Immature natural killer cell (primary cell): ENCODE measurements around the gene CEP131. TPM values are rescaled to one million over a fixed set of nuclear protein-coding genes. Genes with fewer than 3 reads are reported as not detected.
A peak's percentile ranks its signal among the peaks of the same experiment; 100 is the strongest.
"Not testable (repeated sequence)": the region's sequence is repeated elsewhere in the genome, so short reads cannot be mapped to it uniquely, and the experiment has no call there.

ENCODE experiments used
- DNase-seq, 3 donors: peaks; one replicate each; pipeline ENCODE4 v3.0.0; 2022; ENCODE audit warnings: mixed read lengths in 1 of 3
- H3K27ac Mint-ChIP-seq, 6 donors: one replicate each; pipeline ENCODE4 v1.8.0; 2020; ENCODE audit warnings: mixed read lengths in 6 of 6, mild to moderate bottlenecking in 5 of 6, inconsistent platforms in 4 of 6, moderate library complexity in 3 of 6
- H3K27me3 Mint-ChIP-seq, 3 donors: one replicate each; pipeline ENCODE4 v1.8.0; 2020 to 2021; ENCODE audit warnings: low read depth in 3 of 3, mild to moderate bottlenecking in 3 of 3, mixed read lengths in 3 of 3, moderate library complexity in 3 of 3, inconsistent platforms in 1 of 3
- H3K36me3 Mint-ChIP-seq, 3 donors: one replicate each; pipeline ENCODE4 v1.8.0; 2020; ENCODE audit warnings: mixed read lengths in 3 of 3, inconsistent platforms in 2 of 3, mild to moderate bottlenecking in 2 of 3
- H3K4me1 Mint-ChIP-seq, 2 donors: one replicate each; pipeline ENCODE4 v1.8.0; 2020; ENCODE audit warnings: inconsistent platforms in 2 of 2, mild to moderate bottlenecking in 2 of 2, mixed read lengths in 2 of 2, moderate library complexity in 1 of 2
- H3K4me3 Mint-ChIP-seq, 5 donors: one replicate each; pipeline ENCODE4 v1.8.0; 2020; ENCODE audit warnings: mild to moderate bottlenecking in 5 of 5, mixed read lengths in 5 of 5, inconsistent platforms in 3 of 5, moderate library complexity in 3 of 5
- H3K9me3 Mint-ChIP-seq, 6 donors: one replicate each; pipeline ENCODE4 v1.8.0; 2020; ENCODE audit warnings: mild to moderate bottlenecking in 6 of 6, mixed read lengths in 6 of 6, inconsistent platforms in 4 of 6, moderate library complexity in 3 of 6
- polyA plus RNA-seq, 3 donors: library from polyadenylated mRNA; unstranded; fragments of 300-500 nt; fragmentation: Illumina TruSeq; gene quantifications; one replicate each; pipeline ENCODE4 v1.2.3, GENCODE V29; 2021

The CEP131 gene
- polyA plus RNA-seq, 3 donors from 2014 or later: 0.43 to 7.4 (median 1.5) TPM

DNA sequence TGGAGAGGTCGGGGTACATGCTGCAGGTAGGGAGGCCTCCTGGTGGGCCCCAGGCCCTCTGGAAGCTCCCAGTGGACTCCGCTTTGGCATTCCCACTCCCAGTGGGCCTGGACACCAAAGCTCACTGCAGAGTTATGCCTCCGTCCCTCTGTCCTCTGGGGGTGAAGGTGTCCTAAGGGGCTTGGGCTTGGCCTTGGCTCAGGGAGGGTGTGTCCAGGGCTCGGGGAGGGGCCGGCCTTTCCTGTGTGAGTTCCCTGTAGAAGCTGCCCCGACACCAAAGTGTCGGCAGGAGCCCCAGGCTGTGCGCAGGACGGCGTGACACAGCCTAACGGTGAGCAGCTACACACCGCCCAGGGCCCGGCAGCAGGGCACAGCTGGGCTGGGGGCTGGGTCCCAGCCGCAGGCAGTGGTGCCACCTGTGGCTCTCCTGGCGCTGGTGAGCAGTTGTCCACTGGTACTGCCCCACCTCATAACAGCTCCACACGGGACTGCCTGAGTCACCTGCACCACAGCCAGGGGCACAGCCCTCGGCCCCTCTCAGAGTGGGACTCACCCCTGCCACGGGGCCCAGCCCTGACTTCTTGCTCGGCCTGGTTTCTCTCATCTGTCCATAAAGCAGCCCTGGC is 10.0 kb upstream of the CEP131 start:
- no peaks in the 10 kb centered on the region for H3K9me3 Mint-ChIP-seq

GRCh38 chr17:81231766-81232581 is 9.2 kb upstream of the CEP131 start:
- H3K27ac Mint-ChIP-seq: no peak overlapping the region
- peaks cover 22 to 24% of the 10 kb centered on the region in 2 donors for H3K4me1 Mint-ChIP-seq
- H3K9me3 Mint-ChIP-seq: no peaks in the 10 kb centered on the region
- DNase-seq: no peak
- H3K4me3 Mint-ChIP-seq: no peak overlapping the region
- peaks cover 5 to 16% (median 13%) of the 10 kb centered on the region in 3 donors for H3K36me3 Mint-ChIP-seq
- peaks cover 0 to 2% (median 0%) of the 10 kb centered on the region in 3 donors for H3K27me3 Mint-ChIP-seq

More for the DNA sequence above, 10.0 kb upstream of the CEP131 start:
- H3K4me3 Mint-ChIP-seq: no peak overlapping the region
- no peak for DNase-seq
- peaks cover 5 to 16% (median 13%) of the 10 kb centered on the region in 3 donors for H3K36me3 Mint-ChIP-seq
- H3K4me1 Mint-ChIP-seq: peaks cover 24 to 28% of the 10 kb centered on the region in 2 donors
- no peak overlapping the region for H3K27ac Mint-ChIP-seq
- peaks cover 0 to 2% (median under 1%) of the 10 kb centered on the region in 3 donors for H3K27me3 Mint-ChIP-seq

- no peak for DNase-seq
- no peak overlapping the region for H3K4me3 Mint-ChIP-seq
Measured at GRCh38 chr17:81231121-81231645, 8.4 kb upstream of the CEP131 start.

DNA sequence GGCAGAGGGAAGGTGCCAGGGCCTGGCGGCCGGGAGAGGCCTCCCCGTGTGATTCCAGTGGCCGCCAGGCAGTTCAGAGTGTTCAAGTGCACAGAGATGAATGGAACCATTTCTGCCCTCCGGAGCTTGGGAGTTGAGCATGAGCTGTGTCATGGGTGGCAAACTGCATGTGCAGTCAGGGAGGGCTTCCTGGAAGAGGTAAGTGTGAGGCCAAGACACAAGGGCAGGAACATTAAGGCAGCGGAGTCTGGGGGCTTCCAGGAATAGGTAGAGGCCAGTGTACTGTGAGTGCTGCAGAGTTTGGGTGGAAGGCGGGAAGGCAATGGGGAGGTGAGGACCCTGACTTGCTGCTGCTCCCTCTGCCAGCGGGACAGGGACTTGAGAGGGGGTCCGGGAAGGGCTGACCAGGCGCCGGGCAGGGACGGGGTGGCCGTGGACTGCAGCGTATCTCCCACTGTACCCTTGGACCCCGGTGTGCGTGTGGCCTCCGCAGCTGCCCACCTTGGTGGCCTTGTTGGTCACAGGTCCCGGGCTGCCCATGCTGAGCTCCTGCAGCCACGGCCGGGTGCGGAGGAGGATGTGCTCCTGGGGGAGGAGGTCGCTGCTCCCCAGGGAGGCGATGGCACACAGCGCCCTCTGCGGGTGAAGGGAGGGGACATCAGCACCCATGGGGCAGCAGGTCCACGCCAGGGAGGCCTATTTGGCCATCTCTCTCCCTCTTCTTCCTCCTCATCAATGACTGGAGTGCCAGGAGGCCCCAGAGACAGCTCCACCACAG is 7.5 kb upstream of the CEP131 start:
- Mint-ChIP-seq H3K4me1 (peaks cover 18 to 20% of the 10 kb centered on the region in 2 donors), H3K36me3 (peaks cover 5 to 16% (median 13%) of the 10 kb centered on the region in 3 donors), H3K4me3 (no peak overlapping the region), H3K27ac (no peak overlapping the region), H3K9me3 (no peaks in the 10 kb centered on the region), H3K27me3 (peaks cover 0 to 2% (median 0%) of the 10 kb centered on the region in 3 donors)
- DNase-seq: no peak

More at GRCh38 chr17:81231121-81231645, 8.4 kb upstream of the CEP131 start:
- Mint-ChIP-seq H3K9me3 (no peaks in the 10 kb centered on the region), H3K27ac (peak overlapping the region in 2 of 6 donors; percentile 53 to 59), H3K36me3 (peaks cover 5 to 16% (median 13%) of the 10 kb centered on the region in 3 donors), H3K27me3 (peaks cover 0 to 2% (median 0%) of the 10 kb centered on the region in 3 donors), H3K4me1 (peaks cover 21 to 22% of the 10 kb centered on the region in 2 donors)

DNA sequence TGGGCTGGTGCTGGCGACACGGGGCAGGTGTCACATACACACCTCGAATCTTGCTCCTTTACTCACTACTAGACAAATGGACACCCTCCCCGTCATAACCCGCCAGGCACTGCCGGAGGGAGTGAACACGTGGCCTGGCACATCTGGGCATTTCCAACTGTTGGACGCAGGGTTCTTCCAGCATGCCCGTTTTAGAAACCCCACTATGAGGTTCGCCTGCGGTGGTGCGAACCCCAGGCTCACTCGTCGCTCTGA is 6.8 kb upstream of the CEP131 start:
- Mint-ChIP-seq H3K36me3 (peaks cover 5 to 13% (median 12%) of the 10 kb centered on the region in 3 donors), H3K9me3 (no peaks in the 10 kb centered on the region), H3K4me1 (peaks cover 13 to 14% of the 10 kb centered on the region in 2 donors), H3K27me3 (peaks cover 0 to 2% (median 0%) of the 10 kb centered on the region in 3 donors), H3K27ac (no peak overlapping the region), H3K4me3 (no peak overlapping the region)
- no peak for DNase-seq

DNA sequence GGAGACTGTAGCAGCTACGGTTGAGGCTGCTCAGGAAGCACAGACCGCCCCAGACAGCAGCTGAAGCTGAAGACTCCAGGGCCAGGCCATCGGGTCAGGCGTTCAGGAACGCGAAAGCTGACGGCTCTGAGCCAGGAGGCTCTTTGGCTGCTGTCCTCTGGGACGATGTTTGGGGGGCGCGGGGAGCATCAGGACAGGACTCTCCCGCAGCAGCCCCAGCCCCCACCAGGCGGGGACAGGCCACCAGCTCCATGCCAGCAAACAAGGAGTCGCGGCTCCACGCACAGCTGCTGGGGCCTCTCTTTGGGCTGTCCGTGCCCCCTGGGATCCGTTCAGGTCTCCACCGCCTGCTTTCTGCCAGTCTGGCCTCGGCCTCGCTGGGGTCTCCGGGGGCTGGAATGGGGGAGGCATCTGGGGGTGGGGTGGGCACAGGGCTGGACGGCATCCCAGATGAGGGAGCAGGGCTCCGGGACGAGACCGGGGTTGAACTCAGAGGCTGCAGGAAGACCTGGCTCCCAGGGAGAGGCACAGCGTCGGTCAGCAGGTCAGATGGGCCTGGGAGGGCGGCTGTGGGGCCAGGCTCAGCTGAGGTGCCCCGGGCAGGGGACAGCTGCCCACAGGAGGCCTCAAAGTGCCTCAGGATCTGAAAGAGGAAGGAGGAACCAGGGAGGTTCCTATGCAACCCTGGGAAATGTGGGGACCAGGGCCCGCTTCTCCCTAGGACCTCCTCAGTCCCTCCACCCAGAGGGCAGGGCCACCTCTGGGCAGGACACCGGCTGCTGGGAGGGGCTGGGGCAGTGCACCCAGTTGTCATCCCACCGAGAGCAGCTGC is 6.3 kb upstream of the CEP131 start:
- Mint-ChIP-seq H3K27ac (no peak overlapping the region), H3K4me3 (no peak overlapping the region), H3K27me3 (peaks cover 0 to 2% (median 0%) of the 10 kb centered on the region in 3 donors), H3K4me1 (peaks cover 13% of the 10 kb centered on the region in 2 donors), H3K9me3 (no peaks in the 10 kb centered on the region), H3K36me3 (peaks cover 5 to 13% (median 12%) of the 10 kb centered on the region in 3 donors)
- DNase-seq: no peak

- no peak for DNase-seq
- Mint-ChIP-seq H3K4me1 (peaks cover 19% of the 10 kb centered on the region in 2 donors), H3K36me3 (peaks cover 5 to 13% (median 12%) of the 10 kb centered on the region in 3 donors), H3K9me3 (no peaks in the 10 kb centered on the region), H3K4me3 (no peak overlapping the region), H3K27ac (peak overlapping the region in 4 of 6 donors; percentile 35 to 67 (median 58)), H3K27me3 (peaks cover 0 to 3% (median 2%) of the 10 kb centered on the region in 3 donors)
Measured at GRCh38 chr17:81228420-81228819, 5.7 kb upstream of the CEP131 start.

GRCh38 chr17:81227630-81228029 is 4.9 kb upstream of the CEP131 start:
- not testable (repeated sequence) for H3K4me3 Mint-ChIP-seq

DNA sequence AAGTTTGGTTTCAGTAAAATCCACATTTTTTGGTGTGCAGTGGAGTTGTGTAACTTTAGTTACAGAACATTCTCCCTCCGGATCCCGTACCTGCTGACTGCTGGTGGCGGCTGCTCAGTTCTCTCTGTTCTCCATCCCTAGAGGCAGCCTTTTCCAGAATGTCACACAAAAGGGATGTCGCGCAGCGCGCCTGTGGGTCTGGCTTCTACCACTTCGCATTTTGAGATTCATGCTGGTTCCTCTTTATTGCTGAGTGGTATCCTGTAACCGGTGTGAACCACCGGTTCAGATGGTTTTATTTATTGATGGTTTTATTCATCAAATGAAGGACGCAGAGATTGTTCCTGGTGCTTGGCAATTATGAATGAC is 981 bp upstream of the CEP131 start:
- Mint-ChIP-seq H3K36me3 (no peaks in the 10 kb centered on the region), H3K27me3 (peaks cover 0 to 6% (median 0%) of the 10 kb centered on the region in 3 donors), H3K4me1 (peaks cover 21 to 23% of the 10 kb centered on the region in 2 donors), H3K9me3 (peaks cover 0 to 2% (median 0%) of the 10 kb centered on the region in 6 donors), H3K27ac (peak overlapping the region; percentile 34 to 72 (median 60)), H3K4me3 (peak overlapping the region; percentile 74 to 83 (median 81))
- DNase-seq: no peak

More at GRCh38 chr17:81227630-81228029, 4.9 kb upstream of the CEP131 start:
- peaks cover 21% of the 10 kb centered on the region in 2 donors for H3K4me1 Mint-ChIP-seq
- H3K36me3 Mint-ChIP-seq: peaks cover 5 to 13% (median 12%) of the 10 kb centered on the region in 3 donors
- DNase-seq, H3K9me3 Mint-ChIP-seq, H3K27me3 Mint-ChIP-seq: not testable (repeated sequence)
- H3K27ac Mint-ChIP-seq: peak overlapping the region in 5 of 6 donors; percentile 8 to 63 (median 44)

DNA sequence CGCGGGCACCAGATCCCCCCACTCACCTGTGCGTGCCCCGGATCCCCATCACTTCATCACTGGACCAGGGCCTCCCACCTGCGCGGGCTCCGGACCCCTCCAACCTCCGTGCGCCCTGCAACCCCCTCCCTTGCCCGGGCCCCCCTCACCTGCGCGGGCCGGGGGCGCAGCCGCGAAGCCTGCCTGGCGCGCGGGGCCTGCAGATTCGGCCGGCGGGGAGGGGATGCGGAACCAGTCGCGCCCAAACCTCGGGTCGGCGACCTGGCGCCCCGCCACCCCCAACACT is 202 bp downstream of the CEP131 start:
- DNase-seq: no peak
- Mint-ChIP-seq H3K4me3 (peak overlapping the region; percentile 73 to 79 (median 75)), H3K9me3 (peaks cover 0 to 2% (median 0%) of the 10 kb centered on the region in 6 donors), H3K36me3 (no peaks in the 10 kb centered on the region), H3K27me3 (peaks cover 0 to 6% (median 0%) of the 10 kb centered on the region in 3 donors), H3K4me1 (peaks cover 12 to 15% of the 10 kb centered on the region in 2 donors), H3K27ac (no peak overlapping the region)

- Mint-ChIP-seq H3K36me3 (peaks cover 0 to 2% (median 0%) of the 10 kb centered on the region in 3 donors), H3K27me3 (peaks cover 0 to 6% (median 0%) of the 10 kb centered on the region in 3 donors), H3K4me1 (peaks cover 9 to 13% of the 10 kb centered on the region in 2 donors), H3K4me3 (peak overlapping the region in 4 of 5 donors; percentile 44 to 71 (median 51)), H3K27ac (no peak overlapping the region), H3K9me3 (peaks cover 0 to 2% (median 0%) of the 10 kb centered on the region in 6 donors)
- DNase-seq: no peak
Measured at GRCh38 chr17:81221842-81222619, 734 bp downstream of the CEP131 start.

DNA sequence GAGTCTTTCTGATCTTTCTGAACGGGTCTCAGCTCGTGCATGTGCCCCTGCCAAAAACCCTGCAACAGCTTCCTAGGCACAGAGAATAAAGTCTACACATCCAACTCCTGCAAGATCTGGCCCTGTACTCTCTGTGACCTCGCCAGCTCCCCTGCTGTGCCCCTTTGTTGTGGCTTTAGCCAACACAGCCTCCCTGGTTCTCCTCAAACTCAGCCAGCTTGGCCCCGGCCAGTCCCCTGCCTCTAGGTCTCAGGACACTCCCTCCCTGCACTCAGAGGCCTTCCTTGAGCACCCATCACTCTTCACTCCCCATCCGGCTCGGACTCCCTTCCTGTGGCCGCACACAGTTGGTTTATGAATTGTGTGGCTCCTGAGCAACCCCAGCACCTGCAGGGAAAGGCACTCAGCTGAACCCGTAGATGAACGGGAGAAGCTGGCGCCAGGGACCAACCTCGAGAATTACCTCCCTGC is 1.4 kb downstream of the CEP131 start:
- Mint-ChIP-seq H3K9me3 (peaks cover 0 to 2% (median 0%) of the 10 kb centered on the region in 6 donors), H3K27ac (no peak overlapping the region), H3K4me1 (peaks cover 9 to 13% of the 10 kb centered on the region in 2 donors)

More for the DNA sequence above, 1.4 kb downstream of the CEP131 start:
- Mint-ChIP-seq H3K27me3 (peaks cover 0 to 6% (median 0%) of the 10 kb centered on the region in 3 donors), H3K36me3 (peaks cover 0 to 5% (median 0%) of the 10 kb centered on the region in 3 donors), H3K4me3 (peak overlapping the region; percentile 21 to 71 (median 49))
- DNase-seq: no peak
